Measurements from ENCODE around the gene GAS6.
"Not testable (repeated sequence)": the region's sequence is repeated elsewhere in the genome, so short reads cannot be mapped to it uniquely, and the experiment has no call there.

Gene GAS6

GRCh38 chr13:113789931-113790330 is 73.9 kb downstream of the GAS6 start:
- H3K36me3 ChIP-seq (ENCODE audit: control insufficient read depth in 1 of 2, insufficient read depth in 2 of 2, low read length in 2 of 2); H4K91ac ChIP-seq (ENCODE audit: low read depth, low read length); H4K12ac ChIP-seq (ENCODE audit: low read depth, low read length); H3K27me3 ChIP-seq (ENCODE audit: insufficient read depth, low read length); H3K4me2 ChIP-seq (ENCODE audit: low read length); H3K4me3 ChIP-seq (ENCODE audit: low read depth, low read length); H2BK5ac ChIP-seq (ENCODE audit: low read depth, low read length, poor library complexity); H2AFZ ChIP-seq (ENCODE audit: insufficient read depth, low read length, poor library complexity); DNase-seq; H3K79me1 ChIP-seq (ENCODE audit: low read length); H3K79me2 ChIP-seq (ENCODE audit: control insufficient read depth, insufficient read depth, low read length, poor library complexity); H3K23ac ChIP-seq (ENCODE audit: low read length); H3K4me1 ChIP-seq (ENCODE audit: control insufficient read depth in 1 of 2, insufficient read depth in 2 of 2, low read length in 2 of 2); H2BK12ac ChIP-seq (ENCODE audit: low read length); H3K14ac ChIP-seq (ENCODE audit: low read length); H3K27ac ChIP-seq (ENCODE audit: low read depth, low read length); H3K9ac ChIP-seq (ENCODE audit: low read length); H3K4ac ChIP-seq (ENCODE audit: low read depth, low read length); H3K18ac ChIP-seq (ENCODE audit: low read length); H4K8ac ChIP-seq (ENCODE audit: low read depth, low read length); H2AK5ac ChIP-seq (ENCODE audit: low read length); H2BK120ac ChIP-seq (ENCODE audit: insufficient read depth, low read length, poor library complexity): not testable (repeated sequence)
- H3K9me3 ChIP-seq (ENCODE audit: insufficient read depth, low read depth, low read length): peaks cover 17% of the 10 kb centered on the region
- no CpG with 5 or more reads among the region's 13 CpGs for WGBS (ENCODE audit: extremely low coverage, insufficient coverage, insufficient read length)

- Histone ChIP-seq H3K4me1 (ENCODE audit: control insufficient read depth in 1 of 2, insufficient read depth in 2 of 2, low read length in 2 of 2) (no peaks in the 10 kb centered on the region), H2BK12ac (ENCODE audit: low read length) (no peak overlapping the region), H3K27ac (ENCODE audit: low read depth, low read length) (no peak overlapping the region), H2BK120ac (ENCODE audit: insufficient read depth, low read length, poor library complexity) (no peak overlapping the region), H3K4ac (ENCODE audit: low read depth, low read length) (no peak overlapping the region), H4K91ac (ENCODE audit: low read depth, low read length) (no peak overlapping the region), H2AFZ (ENCODE audit: insufficient read depth, low read length, poor library complexity) (no peak overlapping the region), H3K9me3 (ENCODE audit: insufficient read depth, low read depth, low read length) (peaks cover 17% of the 10 kb centered on the region), H2AK5ac (ENCODE audit: low read length) (no peak overlapping the region), H2BK5ac (ENCODE audit: low read depth, low read length, poor library complexity) (no peak overlapping the region), H3K23ac (ENCODE audit: low read length) (no peak overlapping the region), H3K18ac (ENCODE audit: low read length) (no peak overlapping the region), H3K79me1 (ENCODE audit: low read length) (no peaks in the 10 kb centered on the region), H3K4me3 (ENCODE audit: low read depth, low read length) (no peak overlapping the region), H3K9ac (ENCODE audit: low read length) (no peak overlapping the region), H3K4me2 (ENCODE audit: low read length) (no peak overlapping the region), H4K12ac (ENCODE audit: low read depth, low read length) (no peak overlapping the region), H3K14ac (ENCODE audit: low read length) (no peak overlapping the region), H3K79me2 (ENCODE audit: control insufficient read depth, insufficient read depth, low read length, poor library complexity) (no peaks in the 10 kb centered on the region), H4K8ac (ENCODE audit: low read depth, low read length) (no peak overlapping the region), H3K27me3 (ENCODE audit: insufficient read depth, low read length) (no peaks in the 10 kb centered on the region), H3K36me3 (ENCODE audit: control insufficient read depth in 1 of 2, insufficient read depth in 2 of 2, low read length in 2 of 2) (no peaks in the 10 kb centered on the region)
- no peak for DNase-seq
- no CpG with 5 or more reads among the region's 6 CpGs for WGBS (ENCODE audit: extremely low coverage, insufficient coverage, insufficient read length)
Measured at GRCh38 chr13:113789167-113789566, 74.7 kb downstream of the GAS6 start.

DNA sequence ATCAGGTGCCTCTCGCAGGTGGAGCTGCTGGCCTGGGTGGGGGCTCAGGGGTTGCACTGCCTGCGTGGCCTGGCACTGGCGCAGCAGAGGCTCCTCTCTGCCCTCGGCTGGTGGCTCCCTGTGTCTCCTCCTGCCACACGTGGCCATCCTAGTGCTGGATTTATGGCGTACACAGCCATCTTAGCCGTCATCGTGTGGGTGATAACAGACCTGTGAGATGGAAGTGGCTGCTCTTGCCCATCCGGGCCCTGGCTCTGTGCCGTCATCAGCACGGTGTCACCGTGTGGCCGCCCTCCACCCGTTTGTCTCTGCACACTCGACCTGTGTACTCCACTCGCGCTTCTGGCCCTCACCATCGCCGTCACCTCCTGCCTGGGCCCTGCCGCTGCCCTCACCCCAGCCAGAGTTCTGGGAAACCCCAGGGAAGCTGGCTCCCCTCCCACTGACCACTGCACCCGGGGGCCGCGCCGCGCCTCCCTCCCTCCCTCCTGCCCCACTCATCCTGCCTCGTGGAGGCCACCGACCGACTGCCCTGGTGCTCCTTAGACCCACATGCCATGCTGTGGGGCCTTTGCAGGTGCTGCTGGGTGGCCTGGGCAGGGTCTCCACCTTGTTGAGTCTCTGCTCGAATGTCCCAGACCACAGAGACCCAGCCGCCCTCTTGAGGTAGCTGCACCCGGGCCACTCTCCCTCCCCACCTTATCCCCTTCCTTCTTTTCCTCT is 75.3 kb downstream of the GAS6 start:
- H3K4ac ChIP-seq (ENCODE audit: low read depth, low read length): no peak overlapping the region

DNA sequence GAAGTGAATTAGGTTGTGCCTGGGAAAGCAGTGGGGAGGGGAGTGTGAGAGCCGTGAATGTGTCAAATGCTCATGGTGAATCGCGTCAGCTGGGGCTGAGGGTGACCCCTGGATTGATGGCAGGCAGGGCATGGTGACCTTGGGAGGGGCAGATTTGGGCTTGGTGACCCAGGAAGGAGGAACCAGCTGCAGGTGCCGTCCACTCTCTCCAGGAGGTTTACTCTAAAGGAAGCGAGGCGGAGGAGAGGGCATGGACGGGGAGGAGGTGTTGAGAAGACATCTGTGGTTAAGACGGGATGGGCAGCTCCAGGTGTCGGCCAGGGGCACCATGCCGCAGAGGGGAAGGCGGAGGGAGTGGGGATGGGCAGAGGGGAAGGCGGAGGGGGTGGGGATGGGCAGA is 76.2 kb downstream of the GAS6 start:
- Histone ChIP-seq H3K36me3 (ENCODE audit: control insufficient read depth in 1 of 2, insufficient read depth in 2 of 2, low read length in 2 of 2) (no peaks in the 10 kb centered on the region), H3K27ac (ENCODE audit: low read depth, low read length) (no peak overlapping the region), H3K4me2 (ENCODE audit: low read length) (no peak overlapping the region), H2BK120ac (ENCODE audit: insufficient read depth, low read length, poor library complexity) (no peak overlapping the region), H3K9ac (ENCODE audit: low read length) (no peak overlapping the region), H3K79me1 (ENCODE audit: low read length) (no peaks in the 10 kb centered on the region), H4K91ac (ENCODE audit: low read depth, low read length) (no peak overlapping the region), H2AK5ac (ENCODE audit: low read length) (no peak overlapping the region), H2AFZ (ENCODE audit: insufficient read depth, low read length, poor library complexity) (no peak overlapping the region), H3K9me3 (ENCODE audit: insufficient read depth, low read depth, low read length) (peaks cover 19% of the 10 kb centered on the region), H3K4me3 (ENCODE audit: low read depth, low read length) (no peak overlapping the region), H4K12ac (ENCODE audit: low read depth, low read length) (no peak overlapping the region), H3K27me3 (ENCODE audit: insufficient read depth, low read length) (no peaks in the 10 kb centered on the region), H3K23ac (ENCODE audit: low read length) (no peak overlapping the region), H2BK12ac (ENCODE audit: low read length) (no peak overlapping the region), H3K79me2 (ENCODE audit: control insufficient read depth, insufficient read depth, low read length, poor library complexity) (no peaks in the 10 kb centered on the region), H3K14ac (ENCODE audit: low read length) (no peak overlapping the region), H2BK5ac (ENCODE audit: low read depth, low read length, poor library complexity) (no peak overlapping the region), H3K4me1 (ENCODE audit: control insufficient read depth in 1 of 2, insufficient read depth in 2 of 2, low read length in 2 of 2) (no peaks in the 10 kb centered on the region), H4K8ac (ENCODE audit: low read depth, low read length) (no peak overlapping the region), H3K4ac (ENCODE audit: low read depth, low read length) (no peak overlapping the region), H3K18ac (ENCODE audit: low read length) (no peak overlapping the region)
- no peak for DNase-seq
- WGBS (ENCODE audit: extremely low coverage, insufficient coverage, insufficient read length): no CpG with 5 or more reads among the region's 12 CpGs

More for the DNA sequence above, 75.3 kb downstream of the GAS6 start:
- H3K79me1 ChIP-seq (ENCODE audit: low read length): no peaks in the 10 kb centered on the region
- no peak overlapping the region for H3K27ac ChIP-seq (ENCODE audit: low read depth, low read length)
- peaks cover 18% of the 10 kb centered on the region for H3K9me3 ChIP-seq (ENCODE audit: insufficient read depth, low read depth, low read length)
- no peak overlapping the region for H2BK5ac ChIP-seq (ENCODE audit: low read depth, low read length, poor library complexity)
- no peak overlapping the region for H4K8ac ChIP-seq (ENCODE audit: low read depth, low read length)
- no CpG with 5 or more reads among the region's 31 CpGs for WGBS (ENCODE audit: extremely low coverage, insufficient coverage, insufficient read length)
- no peak overlapping the region for H3K23ac ChIP-seq (ENCODE audit: low read length)
- H3K27me3 ChIP-seq (ENCODE audit: insufficient read depth, low read length): no peaks in the 10 kb centered on the region
- H3K18ac ChIP-seq (ENCODE audit: low read length): no peak overlapping the region
- H2AFZ ChIP-seq (ENCODE audit: insufficient read depth, low read length, poor library complexity): no peak overlapping the region
- H2AK5ac ChIP-seq (ENCODE audit: low read length): no peak overlapping the region
- H2BK120ac ChIP-seq (ENCODE audit: insufficient read depth, low read length, poor library complexity): no peak overlapping the region
- H3K4me2 ChIP-seq (ENCODE audit: low read length): no peak overlapping the region
- H3K9ac ChIP-seq (ENCODE audit: low read length): no peak overlapping the region
- H4K12ac ChIP-seq (ENCODE audit: low read depth, low read length): no peak overlapping the region
- H2BK12ac ChIP-seq (ENCODE audit: low read length): no peak overlapping the region
- no peaks in the 10 kb centered on the region for H3K79me2 ChIP-seq (ENCODE audit: control insufficient read depth, insufficient read depth, low read length, poor library complexity)
- DNase-seq: no peak
- no peaks in the 10 kb centered on the region for H3K4me1 ChIP-seq (ENCODE audit: control insufficient read depth in 1 of 2, insufficient read depth in 2 of 2, low read length in 2 of 2)
- no peaks in the 10 kb centered on the region for H3K36me3 ChIP-seq (ENCODE audit: control insufficient read depth in 1 of 2, insufficient read depth in 2 of 2, low read length in 2 of 2)
- no peak overlapping the region for H3K14ac ChIP-seq (ENCODE audit: low read length)
- H4K91ac ChIP-seq (ENCODE audit: low read depth, low read length): no peak overlapping the region
- H3K4me3 ChIP-seq (ENCODE audit: low read depth, low read length): no peak overlapping the region

All from trophoblast cell (in vitro differentiated cells and primary cell).